HG03378 (cell line): Measurements from ENCODE around the gene HOXC10.

Experiments used
- ATAC-seq: cut with Tn5 transposase; IDR thresholded peaks from one replicate; pipeline ENCODE4 v1.9.1; 2021; ENCODE audit warnings: mild to moderate bottlenecking, moderate library complexity; ENCODE audit not compliant: unreplicated experiment

Gene HOXC10

GRCh38 chr12:53950437-53950773 is 34.5 kb upstream of the HOXC10 start:
- no peak for ATAC-seq

DNA sequence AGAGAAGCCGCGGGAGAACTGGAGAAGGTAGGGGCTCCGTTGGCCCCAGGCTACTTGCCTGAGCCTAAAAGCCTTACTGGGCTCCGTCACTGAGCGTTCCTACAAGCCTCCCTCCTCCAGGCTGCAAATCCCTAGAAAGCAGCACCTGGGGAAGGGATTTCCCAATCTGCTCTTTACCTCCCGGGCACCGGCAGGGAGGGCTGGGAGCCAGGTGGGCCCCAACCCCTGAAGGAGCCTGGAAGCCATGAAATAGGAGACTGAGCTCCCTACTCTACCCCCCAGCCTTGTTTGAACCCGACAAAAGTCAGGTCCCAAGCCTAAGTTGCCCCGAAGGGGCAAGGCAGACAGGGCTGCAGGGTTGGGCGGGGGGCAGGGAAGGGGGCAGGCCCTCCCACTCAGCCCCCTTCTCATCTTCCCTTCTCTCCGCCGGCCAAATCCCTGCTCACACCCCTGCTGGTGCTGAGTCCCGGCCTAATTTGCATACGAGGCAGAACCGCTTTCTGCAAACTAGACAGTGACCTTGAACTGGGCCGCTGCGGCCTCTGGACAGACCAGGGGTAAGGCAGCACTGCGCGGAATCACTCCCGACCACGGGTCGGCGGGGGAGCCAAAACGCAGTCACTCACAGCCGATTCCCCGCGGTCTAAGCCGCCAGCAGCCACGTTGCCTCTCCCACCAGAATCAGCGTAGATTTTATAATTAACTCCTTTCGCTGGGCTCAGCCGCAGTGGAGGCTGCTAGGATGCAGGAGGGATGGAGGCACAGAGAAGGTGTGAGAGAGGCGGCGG is 34.0 kb upstream of the HOXC10 start:
- no peak for ATAC-seq

DNA sequence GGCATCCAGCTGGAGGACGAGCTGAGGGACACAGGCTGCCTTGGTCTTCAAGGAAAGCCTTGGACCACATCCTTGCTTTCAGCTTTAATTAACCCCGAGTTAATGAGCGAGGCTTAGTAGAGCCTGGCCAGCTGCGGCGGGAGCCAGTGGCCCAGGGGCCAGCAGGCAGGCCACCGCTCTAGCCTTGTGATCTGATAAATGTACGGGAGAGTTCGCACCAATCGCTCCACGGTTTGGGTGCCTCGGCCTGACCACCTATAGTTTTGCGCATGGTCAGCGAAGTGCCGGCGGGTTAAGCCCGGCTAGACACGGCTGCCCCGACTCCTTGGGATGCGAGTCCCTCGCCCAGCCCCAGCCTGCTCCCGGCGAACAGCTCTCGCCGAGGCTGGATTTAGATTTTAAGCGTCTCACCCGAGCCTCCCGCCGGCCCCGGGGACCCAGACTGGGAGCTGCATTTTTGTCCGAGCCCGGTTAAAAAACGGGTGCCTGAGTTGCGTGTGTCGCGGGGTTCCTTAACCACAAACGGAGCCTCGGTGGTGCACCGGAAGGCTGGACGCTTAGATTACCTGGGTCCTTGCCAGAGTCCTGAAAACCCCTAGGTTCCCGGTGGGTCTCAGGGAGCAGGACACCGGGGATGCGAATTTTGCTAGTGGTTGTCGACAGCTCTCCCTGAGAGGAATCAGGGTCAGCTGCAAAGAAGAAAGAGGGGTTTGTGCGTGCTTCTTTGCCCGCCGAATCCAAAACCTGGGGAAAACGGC is 33.2 kb upstream of the HOXC10 start:
- ATAC-seq, result no peak

DNA sequence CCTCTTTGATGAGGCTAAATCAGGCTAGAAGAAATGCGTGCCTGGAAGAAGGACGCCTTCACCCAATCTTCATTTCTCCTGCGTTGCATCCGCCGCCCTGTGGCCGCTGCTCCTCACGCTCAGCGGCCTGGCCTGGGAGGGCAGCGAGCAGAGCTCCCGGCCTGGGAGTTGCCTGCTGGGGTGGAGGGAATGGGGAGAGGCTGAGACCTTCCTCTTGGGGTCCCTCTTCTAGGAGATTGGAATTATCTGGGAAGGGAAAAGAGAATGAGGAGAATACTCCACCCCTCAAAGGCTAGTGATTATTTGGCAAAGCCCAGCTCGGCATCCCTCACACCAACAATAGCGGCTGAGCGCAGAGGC is 32.6 kb upstream of the HOXC10 start:
- no peak for ATAC-seq

- no peak for ATAC-seq
Observed at GRCh38 chr12:53952871-53953734, 31.8 kb upstream of the HOXC10 start.

GRCh38 chr12:53953831-53954693 is 30.9 kb upstream of the HOXC10 start:
- ATAC-seq, result no peak

DNA sequence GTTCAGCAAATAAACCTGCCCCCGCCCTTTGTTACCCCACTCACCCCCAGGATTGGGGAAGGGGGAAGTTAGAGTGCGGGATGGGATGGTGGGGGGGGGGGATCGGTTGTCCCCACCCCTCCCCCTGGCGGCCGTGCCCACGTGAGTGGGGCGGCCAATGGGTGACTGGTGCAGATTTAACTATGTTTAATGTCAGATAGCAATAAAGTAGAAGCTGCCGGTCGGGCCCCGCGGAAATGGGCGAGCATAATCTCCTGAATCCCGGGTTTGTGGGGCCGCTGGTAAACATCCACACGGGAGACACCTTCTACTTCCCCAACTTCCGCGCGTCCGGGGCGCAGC is 30.3 kb upstream of the HOXC10 start, which contains the start of gene HOXC12:
TSS of gene HOXC12 (plus strand) at position 210 of the 342 bp plus-strand sequence. CDS start at position 237, 27 bp downstream.
- no peak for ATAC-seq

- no peak for ATAC-seq
Observed at GRCh38 chr12:53955036-53955775, 29.7 kb upstream of the HOXC10 start.

DNA sequence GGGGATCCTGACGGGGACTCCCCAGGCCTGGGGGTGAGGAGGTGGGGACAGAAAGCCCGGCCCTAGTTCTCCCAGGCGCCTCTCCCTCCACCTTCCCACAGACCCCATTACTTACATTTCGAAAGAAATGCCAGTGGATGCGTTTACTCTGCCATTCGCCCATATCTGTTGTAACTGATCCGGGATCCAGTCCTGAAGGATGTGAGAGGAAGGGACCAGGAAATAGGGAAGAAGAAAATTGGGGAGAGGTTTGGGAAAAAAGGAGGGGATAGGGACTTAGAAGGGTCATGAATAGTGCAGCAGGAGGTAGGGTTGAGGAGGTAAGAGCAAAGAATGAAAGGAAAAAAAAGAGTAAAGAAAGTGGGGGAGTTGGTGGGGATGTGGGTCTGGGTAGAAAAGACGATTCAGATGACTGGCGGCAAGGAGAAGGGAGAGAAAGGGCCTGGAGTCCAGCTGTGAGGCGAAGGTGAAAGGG is 29.1 kb upstream of the HOXC10 start:
- no peak for ATAC-seq

GRCh38 chr12:53956251-53956887 is 28.6 kb upstream of the HOXC10 start:
- ATAC-seq, result no peak

- no peak for ATAC-seq
Observed at GRCh38 chr12:53956914-53957536, 27.9 kb upstream of the HOXC10 start.

- no peak for ATAC-seq
Observed at GRCh38 chr12:53958128-53958527, 26.8 kb upstream of the HOXC10 start.

- no peak for ATAC-seq
Observed at GRCh38 chr12:53959314-53959713, 25.6 kb upstream of the HOXC10 start.

DNA sequence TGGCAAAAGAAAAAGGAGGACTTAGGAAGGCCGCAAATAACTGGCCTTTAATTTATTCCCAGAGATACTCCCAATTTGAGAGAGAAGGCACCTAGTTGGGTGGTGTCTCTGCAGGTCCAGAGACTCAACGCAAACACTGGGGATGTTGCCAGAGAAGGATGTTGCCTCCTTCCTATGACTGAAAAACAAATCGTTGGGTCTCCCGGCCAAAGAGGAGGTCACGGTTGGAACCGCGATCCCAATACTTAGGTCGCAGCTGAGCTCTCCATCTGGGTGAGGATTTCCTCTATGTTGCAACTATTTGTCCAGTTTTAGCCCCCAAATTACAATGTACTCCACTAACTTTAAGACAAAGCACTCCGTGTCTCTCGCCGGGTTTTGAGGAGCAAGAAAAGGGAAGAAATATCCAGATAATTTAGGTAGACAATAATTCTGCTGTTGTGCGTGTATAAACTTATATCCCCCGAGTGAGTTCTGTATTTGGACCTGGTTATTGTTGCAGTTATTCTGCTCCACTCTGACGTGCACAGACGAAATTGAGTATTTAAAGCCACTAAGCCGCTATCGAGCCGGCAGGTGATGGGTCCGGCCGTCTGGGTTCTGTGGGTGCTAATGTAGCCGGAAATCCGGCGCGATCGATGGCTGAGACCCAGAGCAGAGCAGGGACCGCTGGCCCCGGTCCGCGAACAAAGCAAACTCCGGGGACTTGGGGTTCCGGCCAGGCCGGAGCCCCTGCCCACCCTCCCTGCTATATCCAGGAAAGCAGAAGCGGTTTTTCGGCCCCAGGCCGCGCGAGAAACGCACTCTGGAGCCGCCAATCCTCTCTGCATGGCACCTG is 24.5 kb upstream of the HOXC10 start:
- ATAC-seq, result no peak

GRCh38 chr12:53961025-53961761 is 23.8 kb upstream of the HOXC10 start:
- no peak for ATAC-seq

DNA sequence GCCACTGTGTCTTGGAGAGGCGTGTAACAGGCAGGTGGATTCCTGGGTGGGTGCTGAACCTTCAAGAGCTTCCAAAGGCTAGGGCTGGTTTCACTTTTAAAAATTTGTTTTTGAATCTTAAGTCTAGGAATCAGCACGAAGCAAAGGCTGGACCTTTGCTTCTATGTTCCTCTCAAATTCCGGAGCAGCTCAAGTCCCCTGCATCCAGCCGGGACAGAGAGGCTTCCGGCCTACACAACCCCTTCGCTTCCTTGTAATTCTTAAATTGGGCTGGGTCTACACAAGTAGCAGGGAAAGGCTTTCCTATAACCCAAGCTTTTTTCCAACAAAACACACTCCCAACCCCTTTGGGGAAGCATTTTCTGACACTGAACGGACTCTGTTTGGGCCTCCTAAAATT is 21.9 kb upstream of the HOXC10 start:
- no peak for ATAC-seq
